ENCODE measurements around the gene RBP2.

- TF ChIP-seq EZH2phosphoT487 (IDR thresholded peaks at IDR 0.05; ENCODE audit: low read depth) (no peak), CTCF (IDR thresholded peaks at IDR 0.05; ENCODE audit: low read depth, low read length) (no peak)
Measured at GRCh38 chr3:139522421-139522820, 46.1 kb upstream of the RBP2 start.

Data from OCI-LY3 (cell line).